HG03135 (cell line): ENCODE measurements around the gene NLGN1.
"Not testable (repeated sequence)": the region's sequence is repeated elsewhere in the genome, so short reads cannot be mapped to it uniquely, and the experiment has no call there.

ENCODE experiments used
- ATAC-seq: cut with Tn5 transposase; IDR thresholded peaks from one replicate; pipeline ENCODE4 v1.9.1; 2021; ENCODE audit warnings: mild to moderate bottlenecking, moderate library complexity; ENCODE audit not compliant: unreplicated experiment

Gene NLGN1

GRCh38 chr3:173552526-173552925 lies 155.0 kb downstream of the NLGN1 start:
- ATAC-seq = no peak

GRCh38 chr3:173553635-173554280 lies 156.2 kb downstream of the NLGN1 start:
- ATAC-seq = no peak

- ATAC-seq = no peak
Observed at GRCh38 chr3:173556546-173556945, 159.0 kb downstream of the NLGN1 start.

GRCh38 chr3:173567997-173568396 lies 170.5 kb downstream of the NLGN1 start:
- ATAC-seq = no peak

GRCh38 chr3:173568623-173569022 lies 171.1 kb downstream of the NLGN1 start:
- no peak for ATAC-seq

- ATAC-seq = no peak
Observed at GRCh38 chr3:173583496-173583895, 186.0 kb downstream of the NLGN1 start.

- ATAC-seq = no peak
Observed at GRCh38 chr3:173584093-173584837, 186.7 kb downstream of the NLGN1 start.

- ATAC-seq = no peak
Observed at GRCh38 chr3:173584838-173585831, 187.6 kb downstream of the NLGN1 start.

- no peak for ATAC-seq
Observed at GRCh38 chr3:173586166-173586565, 188.6 kb downstream of the NLGN1 start.

- ATAC-seq = no peak
Observed at GRCh38 chr3:173587055-173587454, 189.5 kb downstream of the NLGN1 start.

GRCh38 chr3:173588556-173588955 lies 191.0 kb downstream of the NLGN1 start:
- no peak for ATAC-seq

- ATAC-seq = no peak
Observed at GRCh38 chr3:173589116-173589515, 191.6 kb downstream of the NLGN1 start.

GRCh38 chr3:173591401-173591800 lies 193.9 kb downstream of the NLGN1 start:
- no peak for ATAC-seq

- not testable (repeated sequence) for ATAC-seq
Observed at GRCh38 chr3:173594881-173595280, 197.3 kb downstream of the NLGN1 start.

GRCh38 chr3:173599673-173600072 lies 202.1 kb downstream of the NLGN1 start:
- no peak for ATAC-seq

- no peak for ATAC-seq
Observed at GRCh38 chr3:173614522-173614921, 217.0 kb downstream of the NLGN1 start.

- ATAC-seq = no peak
Observed at GRCh38 chr3:173615661-173616060, 218.1 kb downstream of the NLGN1 start.

GRCh38 chr3:173617490-173617889 lies 219.9 kb downstream of the NLGN1 start:
- no peak for ATAC-seq

GRCh38 chr3:173618148-173618547 lies 220.6 kb downstream of the NLGN1 start:
- no peak for ATAC-seq

GRCh38 chr3:173618703-173619102 lies 221.2 kb downstream of the NLGN1 start:
- ATAC-seq = no peak

GRCh38 chr3:173622166-173622565 lies 224.6 kb downstream of the NLGN1 start:
- ATAC-seq = no peak
